WTC11 (cell line): ENCODE data around the gene PLA2G12A. TPM values are rescaled to one million over a fixed set of nuclear protein-coding genes. Genes with fewer than 3 reads are reported as not detected.

Experiments used
- ATAC-seq: fragments of 200-7000 bp; cut with Tn5 transposase; 2 replicates; pipeline ENCODE4 v1.10.0; 2021; ENCODE audit warnings: mild to moderate bottlenecking, moderate library complexity
- CTCF ChIA-PET: fragments of 300-600 bp; sonication (Branson Sonifier 250); formaldehyde crosslinking; loops from one replicate; lab custom pipeline; 2021; ENCODE audit warnings: antibody characterized with exemption; lab: Charles Lee
- POLR2A ChIA-PET: fragments of 350-600 bp; sonication (Branson Sonifier 250); formaldehyde crosslinking; loops from one replicate; lab custom pipeline; 2021; ENCODE audit warnings: antibody characterized with exemption; lab: Charles Lee
- DNase-seq: peaks from one replicate; pipeline ENCODE4 v3.0.0; 2021; ENCODE audit warnings: low spot score
- H3K27ac Mint-ChIP-seq: 2 replicates; pipeline ENCODE4 v1.8.0; 2021; ENCODE audit warnings: mixed read lengths
- H3K27me3 Mint-ChIP-seq: 2 replicates; pipeline ENCODE4 v1.8.0; 2021; ENCODE audit warnings: low read depth, mild to moderate bottlenecking, moderate library complexity, mixed read lengths
- H3K36me3 Mint-ChIP-seq: 2 replicates; pipeline ENCODE4 v1.8.0; 2021; ENCODE audit warnings: mixed read lengths
- H3K4me1 Mint-ChIP-seq: 2 replicates; pipeline ENCODE4 v1.8.0; 2022; ENCODE audit warnings: mixed read lengths
- H3K4me3 Mint-ChIP-seq: 2 replicates; pipeline ENCODE4 v1.8.0; 2021; ENCODE audit warnings: mild to moderate bottlenecking, moderate library complexity, mixed read lengths
- H3K9me3 Mint-ChIP-seq: 2 replicates; pipeline ENCODE4 v1.8.0; 2021; ENCODE audit warnings: mixed read lengths
- CREB1 ChIP-seq: sonication (generic); formaldehyde crosslinking; IDR thresholded peaks from 2 replicates; pipeline ENCODE4 v1.8.0; 2023; ENCODE audit warnings: mild to moderate bottlenecking, missing genetic modification reagents
- CREM ChIP-seq: sonication (generic); formaldehyde crosslinking; IDR thresholded peaks from 2 replicates; pipeline ENCODE4 v1.8.1; 2022; ENCODE audit warnings: mild to moderate bottlenecking, missing genetic modification reagents, moderate library complexity
- FOXP1 ChIP-seq: sonication (generic); formaldehyde crosslinking; IDR thresholded peaks from 2 replicates; pipeline ENCODE4 v1.8.0; 2022; ENCODE audit warnings: missing genetic modification reagents, mild to moderate bottlenecking, moderate library complexity, borderline replicate concordance
- GABPB1 ChIP-seq: sonication (generic); formaldehyde crosslinking; IDR thresholded peaks from 2 replicates; pipeline ENCODE4 v1.8.1; 2023; ENCODE audit warnings: mild to moderate bottlenecking, missing genetic modification reagents
- MXD4 ChIP-seq: fragments of 250-450 bp; sonication (Bioruptor Pico); IDR thresholded peaks from 2 replicates; pipeline ENCODE4 v1.8.0; 2021; ENCODE audit warnings: mild to moderate bottlenecking, moderate library complexity, borderline replicate concordance
- PRRX2 ChIP-seq: fragments of 250-450 bp; sonication (Bioruptor Pico); IDR thresholded peaks from 2 replicates; pipeline ENCODE4 v1.8.0; 2021; ENCODE audit warnings: mild to moderate bottlenecking
- RORB ChIP-seq: fragments of 250-450 bp; sonication (Bioruptor Pico); IDR thresholded peaks from 2 replicates; pipeline ENCODE4 v1.9.0; 2021; ENCODE audit warnings: mild to moderate bottlenecking
- SMAD3 ChIP-seq: sonication (generic); formaldehyde crosslinking; IDR thresholded peaks from 2 replicates; pipeline ENCODE4 v1.8.0; 2022; ENCODE audit warnings: missing genetic modification reagents, mild to moderate bottlenecking, borderline replicate concordance
- SMAD4 ChIP-seq: sonication (generic); formaldehyde crosslinking; IDR thresholded peaks from 2 replicates; pipeline ENCODE4 v1.8.0; 2022; ENCODE audit warnings: mild to moderate bottlenecking, missing genetic modification reagents
- SOX15 ChIP-seq: fragments of 250-450 bp; sonication (Bioruptor Pico); IDR thresholded peaks from 2 replicates; pipeline ENCODE4 v1.9.0; 2021; ENCODE audit warnings: mild to moderate bottlenecking
- TCF7 ChIP-seq: sonication (generic); formaldehyde crosslinking; IDR thresholded peaks from 2 replicates; pipeline ENCODE4 v1.8.0; 2022; ENCODE audit warnings: mild to moderate bottlenecking, low read depth, missing genetic modification reagents, moderate library complexity
- ZNF121 ChIP-seq: sonication (generic); formaldehyde crosslinking; IDR thresholded peaks from 2 replicates; pipeline ENCODE4 v1.8.0; 2023; ENCODE audit warnings: missing genetic modification reagents
- ZNF263 ChIP-seq: sonication (generic); formaldehyde crosslinking; IDR thresholded peaks from 2 replicates; pipeline ENCODE4 v1.8.1; 2022; ENCODE audit warnings: low read depth, mild to moderate bottlenecking, moderate library complexity, missing genetic modification reagents
- ZNF423 ChIP-seq: fragments of 250-450 bp; sonication (Bioruptor Pico); IDR thresholded peaks from 2 replicates; pipeline ENCODE4 v2.1.2; 2022; ENCODE audit warnings: mild to moderate bottlenecking, moderate library complexity
- total RNA-seq: library from RNA; stranded (reverse); gene quantifications from 3 replicates; pipeline ENCODE4 v1.2.3, GENCODE V29; 2021
- TF ChIP-seq, protein P1 (sequence below): fragments of 250-450 bp; sonication (Bioruptor Pico); IDR thresholded peaks from 2 replicates; pipeline ENCODE4 v1.9.0; 2021; ENCODE audit warnings: mild to moderate bottlenecking
- TF ChIP-seq, protein P2 (sequence below): sonication (generic); formaldehyde crosslinking; IDR thresholded peaks from 2 replicates; pipeline ENCODE4 v1.8.1; 2023; ENCODE audit warnings: mild to moderate bottlenecking, missing genetic modification reagents
- TF ChIP-seq, protein P3 (sequence below): fragments of 250-450 bp; sonication (Bioruptor Pico); conservative IDR thresholded peaks from 2 replicates; pipeline ENCODE4 v1.9.0; 2021; ENCODE audit warnings: mild to moderate bottlenecking
- TF ChIP-seq, protein P4 (sequence below): fragments of 250-450 bp; sonication (Bioruptor Pico); IDR thresholded peaks from 2 replicates; pipeline ENCODE4 v1.9.0; 2021; ENCODE audit warnings: moderate library complexity, mild to moderate bottlenecking, inconsistent platforms, borderline replicate concordance
- TF ChIP-seq, protein P5 (sequence below): sonication (generic); formaldehyde crosslinking; IDR thresholded peaks from 2 replicates; pipeline ENCODE4 v1.8.1; 2023; ENCODE audit warnings: mild to moderate bottlenecking, missing genetic modification reagents
- TF ChIP-seq, protein P6 (sequence below): fragments of 250-450 bp; sonication (Bioruptor Pico); IDR thresholded peaks from 2 replicates; pipeline ENCODE4 v2.1.2; 2022; ENCODE audit warnings: mild to moderate bottlenecking, moderate library complexity

PLA2G12A gene
- total RNA-seq, 1 experiment from 2014 or later = 47.3 TPM

DNA sequence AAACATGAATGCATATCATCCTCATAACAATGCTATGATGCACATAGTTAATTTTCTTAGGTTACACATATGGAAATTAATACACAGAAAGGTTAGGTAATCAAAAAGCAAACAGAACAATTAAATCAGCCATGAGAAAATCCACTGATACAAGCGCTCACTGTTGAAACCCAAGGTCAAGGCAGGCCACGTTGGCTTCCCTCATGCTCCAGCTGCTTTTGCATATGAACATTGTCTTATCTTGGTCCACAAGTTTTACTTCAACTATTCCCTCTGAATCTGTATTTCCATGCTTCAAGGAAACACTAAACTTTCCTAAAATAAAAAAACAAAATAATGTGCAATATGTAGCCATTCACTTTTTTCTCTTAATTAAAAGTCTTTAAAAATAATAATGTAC, 34.5 kb upstream of the PLA2G12A start (continued):
- TF ChIP-seq, protein P1, sequence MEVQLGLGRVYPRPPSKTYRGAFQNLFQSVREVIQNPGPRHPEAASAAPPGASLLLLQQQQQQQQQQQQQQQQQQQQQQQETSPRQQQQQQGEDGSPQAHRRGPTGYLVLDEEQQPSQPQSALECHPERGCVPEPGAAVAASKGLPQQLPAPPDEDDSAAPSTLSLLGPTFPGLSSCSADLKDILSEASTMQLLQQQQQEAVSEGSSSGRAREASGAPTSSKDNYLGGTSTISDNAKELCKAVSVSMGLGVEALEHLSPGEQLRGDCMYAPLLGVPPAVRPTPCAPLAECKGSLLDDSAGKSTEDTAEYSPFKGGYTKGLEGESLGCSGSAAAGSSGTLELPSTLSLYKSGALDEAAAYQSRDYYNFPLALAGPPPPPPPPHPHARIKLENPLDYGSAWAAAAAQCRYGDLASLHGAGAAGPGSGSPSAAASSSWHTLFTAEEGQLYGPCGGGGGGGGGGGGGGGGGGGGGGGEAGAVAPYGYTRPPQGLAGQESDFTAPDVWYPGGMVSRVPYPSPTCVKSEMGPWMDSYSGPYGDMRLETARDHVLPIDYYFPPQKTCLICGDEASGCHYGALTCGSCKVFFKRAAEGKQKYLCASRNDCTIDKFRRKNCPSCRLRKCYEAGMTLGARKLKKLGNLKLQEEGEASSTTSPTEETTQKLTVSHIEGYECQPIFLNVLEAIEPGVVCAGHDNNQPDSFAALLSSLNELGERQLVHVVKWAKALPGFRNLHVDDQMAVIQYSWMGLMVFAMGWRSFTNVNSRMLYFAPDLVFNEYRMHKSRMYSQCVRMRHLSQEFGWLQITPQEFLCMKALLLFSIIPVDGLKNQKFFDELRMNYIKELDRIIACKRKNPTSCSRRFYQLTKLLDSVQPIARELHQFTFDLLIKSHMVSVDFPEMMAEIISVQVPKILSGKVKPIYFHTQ (CRISPR knock-in tag) = no peak
- TF ChIP-seq, protein P2, sequence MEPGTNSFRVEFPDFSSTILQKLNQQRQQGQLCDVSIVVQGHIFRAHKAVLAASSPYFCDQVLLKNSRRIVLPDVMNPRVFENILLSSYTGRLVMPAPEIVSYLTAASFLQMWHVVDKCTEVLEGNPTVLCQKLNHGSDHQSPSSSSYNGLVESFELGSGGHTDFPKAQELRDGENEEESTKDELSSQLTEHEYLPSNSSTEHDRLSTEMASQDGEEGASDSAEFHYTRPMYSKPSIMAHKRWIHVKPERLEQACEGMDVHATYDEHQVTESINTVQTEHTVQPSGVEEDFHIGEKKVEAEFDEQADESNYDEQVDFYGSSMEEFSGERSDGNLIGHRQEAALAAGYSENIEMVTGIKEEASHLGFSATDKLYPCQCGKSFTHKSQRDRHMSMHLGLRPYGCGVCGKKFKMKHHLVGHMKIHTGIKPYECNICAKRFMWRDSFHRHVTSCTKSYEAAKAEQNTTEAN = no peak
- TF ChIP-seq ZNF121 (CRISPR knock-in tag) = no peak
- TF ChIP-seq FOXP1 (CRISPR knock-in tag) = no peak
- no peak for TF ChIP-seq ZNF423
- TF ChIP-seq SMAD3 (CRISPR knock-in tag) = no peak
- TF ChIP-seq ZNF263 (CRISPR knock-in tag) = no peak
- TF ChIP-seq, protein P3, sequence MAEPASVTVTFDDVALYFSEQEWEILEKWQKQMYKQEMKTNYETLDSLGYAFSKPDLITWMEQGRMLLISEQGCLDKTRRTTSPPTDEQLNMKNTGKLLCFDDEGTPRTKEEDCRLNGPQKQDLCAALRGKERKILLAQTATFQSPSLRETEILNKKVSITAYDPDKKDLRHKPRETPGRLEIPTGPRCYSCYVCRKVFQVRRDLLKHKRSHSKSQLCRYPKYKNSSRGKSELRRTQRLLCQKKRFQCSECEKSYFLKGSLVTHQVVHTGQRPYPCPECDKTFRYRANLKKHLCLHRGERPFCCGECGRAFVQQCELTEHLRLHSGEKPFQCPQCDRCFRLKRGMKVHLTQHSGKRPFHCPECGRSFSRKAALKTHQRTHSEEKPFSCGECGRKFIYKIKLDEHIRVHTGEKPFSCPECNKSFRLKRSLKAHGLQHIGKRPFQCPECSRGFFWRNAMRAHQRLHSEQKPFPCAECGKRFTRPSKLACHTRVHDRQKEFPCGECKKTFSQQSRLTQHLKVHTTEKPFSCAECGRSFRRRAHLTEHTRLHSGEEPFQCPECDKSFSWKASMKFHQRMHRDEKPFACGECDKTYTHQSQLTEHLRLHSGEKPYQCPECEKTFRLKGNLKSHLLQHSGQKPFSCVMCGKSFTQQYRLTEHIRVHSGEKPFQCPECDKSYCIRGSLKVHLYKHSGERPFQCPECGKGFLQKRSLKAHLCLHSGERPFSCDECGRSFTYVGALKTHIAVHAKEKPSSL (CRISPR knock-in tag) = no peak
- no peak for TF ChIP-seq SOX15 (CRISPR knock-in tag)
- TF ChIP-seq MXD4 (CRISPR knock-in tag) = no peak
- no peak for TF ChIP-seq SMAD4 (CRISPR knock-in tag)

DNA sequence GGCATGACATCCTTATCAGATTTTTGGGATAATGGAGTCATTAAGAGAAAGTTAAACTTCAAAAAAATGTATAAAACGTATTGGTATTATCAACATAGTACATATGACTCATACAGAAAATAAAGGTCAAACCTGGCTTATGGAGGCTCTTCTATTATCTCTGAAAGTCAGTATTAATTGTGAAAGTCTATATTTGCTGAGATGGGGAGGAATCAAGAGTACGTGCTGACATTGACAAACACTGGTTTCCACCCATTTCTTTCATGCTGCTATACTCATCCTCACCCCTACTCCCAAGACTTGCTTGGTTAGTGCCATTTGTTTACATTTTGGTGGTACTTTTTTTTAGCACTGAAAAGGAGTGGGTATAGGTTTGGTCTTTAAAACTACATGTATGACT, 30.8 kb upstream of the PLA2G12A start:
- Mint-ChIP-seq H3K27ac (no peak overlapping the region), H3K4me1 (peaks cover 4% of the 10 kb centered on the region; the same call in 1 of the 2 replicates), H3K36me3 (no peaks in the 10 kb centered on the region), H3K27me3 (no peaks in the 10 kb centered on the region), H3K4me3 (no peak overlapping the region), H3K9me3 (no peaks in the 10 kb centered on the region)
- POLR2A ChIA-PET = no interaction called here
- CTCF ChIA-PET = no interaction called here
- TF ChIP-seq, protein P4, sequence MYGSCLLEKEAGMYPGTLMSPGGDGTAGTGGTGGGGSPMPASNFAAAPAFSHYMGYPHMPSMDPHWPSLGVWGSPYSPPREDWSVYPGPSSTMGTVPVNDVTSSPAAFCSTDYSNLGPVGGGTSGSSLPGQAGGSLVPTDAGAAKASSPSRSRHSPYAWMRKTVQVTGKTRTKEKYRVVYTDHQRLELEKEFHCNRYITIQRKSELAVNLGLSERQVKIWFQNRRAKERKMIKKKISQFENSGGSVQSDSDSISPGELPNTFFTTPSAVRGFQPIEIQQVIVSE (CRISPR knock-in tag) = no peak
- TF ChIP-seq TCF7 (CRISPR knock-in tag) (no peak), CREB1 (no peak), SOX15 (CRISPR knock-in tag) (no peak), RORB (CRISPR knock-in tag) (no peak), GABPB1 (CRISPR knock-in tag) (no peak), CREM (CRISPR knock-in tag) (no peak), PRRX2 (no peak)
- TF ChIP-seq, protein P5, sequence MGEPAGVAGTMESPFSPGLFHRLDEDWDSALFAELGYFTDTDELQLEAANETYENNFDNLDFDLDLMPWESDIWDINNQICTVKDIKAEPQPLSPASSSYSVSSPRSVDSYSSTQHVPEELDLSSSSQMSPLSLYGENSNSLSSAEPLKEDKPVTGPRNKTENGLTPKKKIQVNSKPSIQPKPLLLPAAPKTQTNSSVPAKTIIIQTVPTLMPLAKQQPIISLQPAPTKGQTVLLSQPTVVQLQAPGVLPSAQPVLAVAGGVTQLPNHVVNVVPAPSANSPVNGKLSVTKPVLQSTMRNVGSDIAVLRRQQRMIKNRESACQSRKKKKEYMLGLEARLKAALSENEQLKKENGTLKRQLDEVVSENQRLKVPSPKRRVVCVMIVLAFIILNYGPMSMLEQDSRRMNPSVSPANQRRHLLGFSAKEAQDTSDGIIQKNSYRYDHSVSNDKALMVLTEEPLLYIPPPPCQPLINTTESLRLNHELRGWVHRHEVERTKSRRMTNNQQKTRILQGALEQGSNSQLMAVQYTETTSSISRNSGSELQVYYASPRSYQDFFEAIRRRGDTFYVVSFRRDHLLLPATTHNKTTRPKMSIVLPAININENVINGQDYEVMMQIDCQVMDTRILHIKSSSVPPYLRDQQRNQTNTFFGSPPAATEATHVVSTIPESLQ (CRISPR knock-in tag) = no peak
- TF ChIP-seq, protein P6, sequence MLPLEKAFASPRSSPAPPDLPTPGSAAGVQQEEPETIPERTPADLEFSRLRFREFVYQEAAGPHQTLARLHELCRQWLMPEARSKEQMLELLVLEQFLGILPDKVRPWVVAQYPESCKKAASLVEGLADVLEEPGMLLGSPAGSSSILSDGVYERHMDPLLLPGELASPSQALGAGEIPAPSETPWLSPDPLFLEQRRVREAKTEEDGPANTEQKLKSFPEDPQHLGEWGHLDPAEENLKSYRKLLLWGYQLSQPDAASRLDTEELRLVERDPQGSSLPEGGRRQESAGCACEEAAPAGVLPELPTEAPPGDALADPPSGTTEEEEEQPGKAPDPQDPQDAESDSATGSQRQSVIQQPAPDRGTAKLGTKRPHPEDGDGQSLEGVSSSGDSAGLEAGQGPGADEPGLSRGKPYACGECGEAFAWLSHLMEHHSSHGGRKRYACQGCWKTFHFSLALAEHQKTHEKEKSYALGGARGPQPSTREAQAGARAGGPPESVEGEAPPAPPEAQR = no peak
- ATAC-seq (no peak), DNase-seq (no peak)
